ENCODE data around the gene MMP13.
"Not testable (repeated sequence)": the region's sequence is repeated elsewhere in the genome, so short reads cannot be mapped to it uniquely, and the experiment has no call there.

The MMP13 gene

DNA sequence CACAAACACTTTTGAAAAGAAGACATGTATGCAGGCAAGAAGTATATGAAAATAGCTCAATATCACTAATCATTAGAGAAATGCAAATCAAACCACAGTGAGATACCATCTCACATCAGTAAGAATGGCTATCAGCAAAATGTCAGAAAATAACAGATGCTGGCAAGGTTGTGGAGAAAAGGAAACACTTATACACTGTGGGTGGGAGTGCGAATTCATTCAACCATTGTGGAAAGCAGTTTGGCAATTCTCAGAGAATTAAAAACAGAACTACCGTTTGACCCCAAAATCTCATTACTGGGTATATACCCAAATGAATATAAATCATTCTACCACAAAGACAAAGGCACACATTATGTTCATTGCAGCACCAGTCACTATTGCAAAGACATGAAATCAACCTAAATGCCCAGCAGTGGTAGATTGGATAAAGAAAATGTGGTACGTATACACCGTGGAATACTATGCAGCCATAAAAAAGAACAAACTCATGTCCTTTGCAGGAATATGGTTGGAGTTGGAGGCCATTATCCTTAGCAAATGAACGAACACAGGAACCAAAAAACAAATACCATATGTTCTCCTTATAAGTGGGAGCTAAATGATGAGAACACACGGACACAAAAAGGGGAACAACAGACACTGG lies 18.5 kb downstream of the MMP13 start:
- DNase-seq (ENCODE audit: low spot score), result no peak

DNA sequence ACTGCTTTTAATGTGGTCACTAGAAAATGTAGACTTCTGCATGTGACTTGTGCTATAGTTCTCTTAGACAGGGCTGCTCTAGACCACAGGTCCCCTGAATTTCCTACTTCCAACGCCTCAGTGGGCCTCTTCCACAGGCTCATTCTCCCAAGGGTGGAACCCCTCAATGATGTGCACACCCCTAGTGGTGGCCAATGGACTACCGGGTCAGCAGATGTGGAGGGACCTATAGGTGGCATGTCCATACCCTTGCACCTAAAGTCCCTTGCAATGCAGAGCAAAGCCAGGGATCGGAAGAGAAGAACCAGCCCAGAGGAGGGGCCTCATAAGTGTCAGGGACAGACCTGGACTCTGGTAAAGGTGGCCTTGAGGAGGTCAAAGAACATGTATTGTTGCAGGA lies 20.0 kb downstream of the MMP13 start:
- DNase-seq (ENCODE audit: low spot score), result no peak

DNA sequence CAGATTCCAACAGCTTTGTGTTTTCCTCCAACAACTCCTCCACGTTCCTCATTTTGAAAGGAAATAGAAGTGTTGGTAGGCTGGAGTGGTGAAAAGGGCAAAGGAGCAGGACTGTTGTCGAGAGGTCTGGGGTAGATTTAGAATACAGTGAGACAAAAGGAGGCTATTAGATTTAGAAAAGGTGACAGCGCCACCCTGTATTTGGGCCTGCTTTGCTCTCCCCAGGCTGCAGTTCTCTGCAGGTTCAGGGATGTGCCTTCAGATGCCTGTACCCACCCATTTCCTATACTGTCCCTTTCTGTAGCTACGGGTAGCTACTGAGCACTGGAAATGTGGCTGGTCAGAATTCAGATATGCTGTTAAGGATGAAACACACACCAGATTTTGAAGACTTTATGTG lies 20.8 kb downstream of the MMP13 start:
- no peak for DNase-seq (ENCODE audit: low spot score)

DNA sequence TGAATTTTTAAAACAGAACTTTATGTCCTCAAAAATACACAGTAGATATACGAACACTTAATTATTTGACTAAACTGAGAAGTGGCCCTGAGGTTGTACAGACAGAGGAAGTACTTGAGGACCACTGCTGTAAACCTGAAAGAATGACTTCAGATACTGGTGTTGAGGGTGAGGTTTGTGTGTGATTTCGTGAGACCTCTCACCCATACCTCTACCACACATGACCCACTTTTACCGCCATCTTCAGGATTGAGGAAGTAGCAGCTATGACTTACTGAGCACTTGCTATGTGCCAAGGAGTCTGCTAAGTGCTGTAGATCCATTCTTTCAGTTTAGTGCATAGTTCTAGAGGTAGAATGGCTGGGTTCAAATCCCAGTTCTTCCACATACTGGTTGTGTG lies 21.9 kb downstream of the MMP13 start:
- DNase-seq (ENCODE audit: low spot score), result no peak

DNA sequence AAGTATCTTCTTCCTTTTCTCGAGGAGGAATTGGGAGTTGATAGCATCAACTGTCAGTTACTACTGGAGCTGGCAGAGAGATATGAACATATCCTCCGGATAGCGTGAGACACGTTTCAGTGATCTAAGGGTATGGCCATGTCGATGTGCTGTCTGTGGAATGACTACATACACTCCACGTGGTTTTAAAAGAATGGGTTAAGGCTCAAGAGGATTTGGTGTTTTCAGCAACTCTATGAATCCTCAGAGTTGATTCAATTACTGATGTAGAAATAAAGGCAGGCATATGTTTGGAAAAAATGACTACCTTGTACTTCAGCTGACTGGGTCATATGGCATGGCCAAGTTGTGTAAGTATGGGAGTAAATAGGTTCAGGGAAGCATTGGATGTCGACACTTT lies 22.9 kb downstream of the MMP13 start:
- no peak for DNase-seq (ENCODE audit: low spot score)

DNA sequence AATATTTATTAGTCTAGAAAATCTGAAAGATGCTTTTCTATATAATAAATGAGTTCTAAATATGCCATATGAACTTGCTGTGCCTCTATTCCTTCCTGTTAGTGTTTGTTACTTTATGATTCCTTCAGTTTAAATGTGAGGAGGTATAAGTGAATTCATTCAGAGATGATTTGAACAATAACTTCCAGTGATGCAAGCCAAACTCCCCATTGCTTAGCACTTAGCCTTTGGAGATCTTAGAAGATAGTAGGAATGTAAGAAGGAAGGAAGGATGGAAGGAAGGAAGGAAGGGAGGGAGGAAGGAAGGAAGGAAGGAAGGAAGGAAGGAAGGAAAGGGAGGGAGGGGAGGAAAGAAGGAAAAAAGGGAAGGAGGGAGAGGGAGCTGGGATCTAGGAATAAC lies 25.1 kb downstream of the MMP13 start:
- DNase-seq (ENCODE audit: low spot score), result no peak

DNA sequence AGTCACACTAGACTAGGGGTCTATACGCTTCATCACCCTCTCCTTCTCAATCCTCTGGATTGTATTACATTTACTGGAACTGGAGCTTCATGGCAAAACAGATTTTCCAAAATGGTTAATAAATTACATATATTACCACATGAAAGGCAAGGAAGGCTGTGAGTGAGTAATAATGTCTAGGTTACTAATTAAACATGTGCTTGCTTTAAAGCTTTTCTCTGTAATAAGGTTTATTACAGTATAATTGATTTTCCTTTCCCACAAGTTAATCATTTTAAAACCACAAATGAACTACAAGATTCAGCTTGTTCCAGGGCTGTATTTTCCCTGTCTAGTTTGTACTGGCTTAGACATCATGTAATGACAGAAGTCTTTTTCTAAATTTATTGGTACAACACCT lies 25.6 kb downstream of the MMP13 start:
- DNase-seq (ENCODE audit: low spot score), result no peak

DNA sequence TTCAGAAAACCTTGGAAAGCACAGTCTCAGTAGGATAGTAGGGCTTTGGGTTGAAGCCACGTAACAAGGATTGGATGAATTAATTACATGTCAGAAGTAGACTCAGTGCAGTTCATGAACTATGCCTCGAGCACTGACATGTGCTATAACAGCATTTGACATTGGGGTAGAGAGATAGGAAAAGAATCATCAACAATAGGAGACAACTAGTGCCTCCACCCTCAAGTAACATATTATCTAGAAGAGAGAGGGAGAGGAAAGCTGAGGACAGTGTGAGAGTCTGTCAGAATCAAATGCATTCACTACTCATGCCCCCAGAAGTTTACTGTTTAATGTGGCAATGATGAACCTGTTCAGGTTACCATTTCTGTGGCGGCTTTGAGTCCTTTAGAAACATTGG lies 26.4 kb downstream of the MMP13 start:
- DNase-seq (ENCODE audit: low spot score), result no peak

DNA sequence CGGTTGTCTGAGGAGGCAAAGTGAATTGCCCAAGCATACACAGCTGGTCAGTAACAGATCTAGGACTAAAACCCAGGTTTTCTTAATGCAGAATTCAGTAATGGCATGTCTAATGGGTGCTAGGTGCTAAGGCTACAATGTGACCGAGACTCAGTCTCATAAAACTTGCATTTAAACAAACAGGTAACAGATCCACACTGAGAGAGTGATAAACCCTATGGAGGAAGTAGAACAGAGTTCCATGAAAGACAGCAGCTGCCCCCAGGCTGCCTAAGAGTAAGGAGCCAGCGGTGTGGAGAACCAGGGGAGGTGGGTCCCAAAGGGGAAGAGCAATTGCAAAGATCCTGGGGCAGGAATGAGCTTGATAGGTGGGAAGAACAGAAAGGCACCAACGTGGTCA lies 27.3 kb downstream of the MMP13 start:
- no peak for DNase-seq (ENCODE audit: low spot score)

DNA sequence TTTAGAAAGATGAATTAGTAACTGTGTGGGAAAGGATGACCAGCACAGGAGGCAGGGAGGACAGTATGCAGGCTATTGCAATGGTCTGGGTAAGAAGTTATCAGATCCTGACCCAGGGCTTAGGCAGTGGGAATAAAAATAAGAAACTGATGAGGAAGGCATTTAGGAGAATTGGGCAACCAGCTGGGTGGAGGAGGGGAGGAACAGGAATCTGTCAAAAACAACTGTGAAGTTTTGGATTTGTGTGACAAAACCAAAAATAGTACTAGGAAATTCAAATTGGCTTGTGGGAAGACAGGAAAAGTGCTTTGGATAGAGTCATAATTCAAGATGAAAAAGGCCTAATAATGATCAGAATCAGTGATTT lies 27.9 kb downstream of the MMP13 start:
- no peak for DNase-seq (ENCODE audit: low spot score)

DNA sequence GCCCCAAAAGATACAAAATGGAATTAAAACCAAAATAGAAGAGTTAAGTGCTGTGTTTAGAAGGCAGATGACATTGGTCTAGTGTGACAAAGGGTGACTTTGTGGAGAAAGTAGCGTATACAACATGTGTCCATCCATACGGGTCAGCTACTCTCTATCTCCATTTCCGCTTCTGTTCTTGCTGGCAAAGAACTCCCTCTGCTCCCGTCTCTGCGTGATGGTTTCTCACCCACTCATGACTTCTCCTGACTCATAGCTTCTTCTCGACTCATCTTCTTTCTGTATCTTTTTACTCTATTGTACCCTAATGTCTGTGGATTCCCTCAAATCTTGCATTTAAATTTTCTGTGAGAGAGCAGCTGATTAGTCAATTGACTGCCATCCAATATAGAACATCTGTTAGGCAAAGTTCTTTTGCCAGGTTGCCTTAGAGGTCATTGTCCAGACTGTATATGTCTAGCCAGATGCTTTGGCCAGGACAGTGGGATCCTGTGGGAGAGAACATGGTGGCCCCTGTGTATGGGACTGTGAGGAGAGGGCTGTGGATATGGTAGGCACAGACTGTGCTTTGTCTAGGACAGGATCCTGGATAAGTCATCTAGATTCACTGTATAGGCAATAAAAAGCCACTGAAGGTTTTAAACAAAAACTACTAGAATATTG lies 28.4 kb downstream of the MMP13 start:
- no peak for DNase-seq (ENCODE audit: low spot score)

DNA sequence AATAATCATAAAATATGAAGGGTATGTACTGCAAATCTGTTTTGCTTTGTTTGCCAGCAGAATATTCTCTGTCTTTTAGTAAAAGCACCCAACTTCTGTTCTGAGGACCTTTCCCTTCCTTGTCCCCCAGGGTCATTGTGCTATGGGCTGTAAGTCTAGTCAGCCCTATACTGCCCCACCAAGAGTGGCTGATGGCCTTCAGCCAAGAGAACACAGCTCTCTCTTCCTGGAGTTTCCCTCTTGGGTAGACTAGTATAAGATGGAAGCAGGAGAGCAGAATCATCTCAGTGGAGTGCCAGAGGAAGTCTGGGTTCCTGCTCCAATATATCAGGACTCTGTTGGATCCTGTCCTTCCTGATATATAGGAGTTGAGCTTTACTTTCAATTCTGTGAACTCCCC lies 29.0 kb downstream of the MMP13 start:
- no peak for DNase-seq (ENCODE audit: low spot score)

DNA sequence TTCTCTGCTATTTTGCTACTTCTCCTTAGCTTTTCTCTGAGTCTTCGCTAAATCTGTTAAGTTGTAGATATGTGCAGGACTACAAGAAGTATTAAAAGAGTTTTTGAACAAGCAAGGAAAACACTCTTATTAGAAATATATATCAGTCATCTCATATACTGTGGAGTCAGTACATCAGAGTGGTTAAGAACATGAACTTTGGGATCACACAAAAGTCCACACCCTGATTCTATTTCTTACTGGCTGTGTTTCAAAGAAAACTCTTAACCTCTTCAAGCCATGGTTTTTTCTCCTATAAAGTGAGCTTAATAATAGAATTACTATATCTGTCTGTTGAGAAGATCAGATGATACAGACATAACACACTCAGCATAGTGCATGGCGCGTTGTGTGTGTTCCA lies 29.5 kb downstream of the MMP13 start:
- no peak for DNase-seq (ENCODE audit: low spot score)

DNA sequence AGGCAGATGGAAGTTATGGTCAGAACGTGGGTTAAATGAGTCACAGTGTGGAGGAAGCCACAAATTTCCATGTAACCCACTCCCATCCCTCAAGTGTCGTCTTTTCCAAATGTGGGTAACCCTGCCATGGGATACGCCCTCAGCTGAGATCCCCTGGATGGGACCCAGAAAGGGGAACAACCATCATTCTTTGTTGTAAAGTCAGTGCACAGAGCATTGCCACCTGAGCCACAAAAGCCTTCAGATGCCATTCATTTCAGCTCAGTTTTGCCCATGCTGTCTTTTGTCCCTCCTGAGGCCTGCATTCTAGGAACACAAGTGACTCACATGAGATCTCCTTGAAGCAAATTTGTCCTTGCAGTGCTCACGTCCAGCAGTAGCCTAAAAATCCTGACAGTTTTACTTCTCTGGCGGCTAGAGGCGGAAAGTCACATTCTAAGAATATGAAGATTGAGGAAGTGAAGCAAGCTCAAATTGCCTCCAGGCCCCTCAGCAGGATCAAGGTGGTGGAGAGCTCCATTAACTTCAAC lies 30.6 kb downstream of the MMP13 start:
- no peak for DNase-seq (ENCODE audit: low spot score)

DNA sequence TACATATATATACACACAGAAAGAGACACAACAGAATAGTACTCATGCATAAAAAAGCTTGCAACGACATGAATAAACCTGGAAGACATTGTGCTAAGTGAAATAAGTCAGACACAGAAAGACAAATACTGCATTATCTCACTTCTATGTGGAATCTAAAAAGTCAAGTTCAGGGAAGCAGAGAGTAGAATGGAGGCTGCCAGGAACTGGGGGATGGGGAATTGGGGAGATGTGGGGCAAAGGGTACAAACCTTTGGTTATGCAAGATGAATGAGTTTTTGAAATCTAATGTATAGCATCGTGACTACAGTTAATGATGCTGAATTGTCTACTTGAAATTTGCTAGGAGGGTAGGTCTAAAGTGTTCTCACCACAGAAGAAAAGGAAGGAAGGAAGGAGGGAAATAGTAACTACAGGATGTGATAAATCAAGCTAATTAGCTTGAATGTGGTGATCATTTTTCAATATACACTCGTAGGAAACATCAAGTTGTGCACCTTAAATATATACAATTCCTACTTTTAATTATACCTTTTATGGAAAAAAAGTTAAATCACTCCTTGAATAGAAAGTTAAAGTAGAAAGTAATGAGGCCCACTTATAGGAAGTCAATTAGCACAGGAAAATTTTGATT lies 33.8 kb downstream of the MMP13 start:
- DNase-seq (ENCODE audit: low spot score), result no peak

DNA sequence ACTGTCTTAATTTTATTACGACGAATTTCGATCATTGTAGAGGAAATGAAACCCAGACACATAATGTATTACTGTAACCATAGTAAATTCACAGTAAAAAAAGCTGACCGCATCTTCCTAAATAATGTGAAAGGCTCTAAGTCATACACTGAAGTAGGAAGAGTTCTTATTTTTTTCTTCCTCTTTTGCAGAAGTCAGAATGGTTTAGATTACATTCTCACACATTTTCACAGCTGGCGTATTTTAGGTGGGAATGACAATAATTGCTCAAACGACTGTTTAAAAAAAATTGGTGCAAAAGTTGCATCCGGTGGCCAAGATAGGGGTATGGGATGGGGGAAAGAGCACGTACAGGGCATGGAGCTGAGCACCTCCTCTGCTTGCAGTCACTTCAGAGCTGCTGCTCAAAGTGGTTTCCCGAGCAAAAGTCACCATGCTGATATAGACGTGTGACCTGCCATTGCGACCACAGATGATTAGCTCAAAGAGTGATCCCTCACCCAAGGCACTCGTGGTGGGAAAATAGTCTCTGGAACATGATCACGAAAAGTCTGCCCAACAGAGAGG lies 35.3 kb downstream of the MMP13 start:
- DNase-seq (ENCODE audit: low spot score), result no peak

DNA sequence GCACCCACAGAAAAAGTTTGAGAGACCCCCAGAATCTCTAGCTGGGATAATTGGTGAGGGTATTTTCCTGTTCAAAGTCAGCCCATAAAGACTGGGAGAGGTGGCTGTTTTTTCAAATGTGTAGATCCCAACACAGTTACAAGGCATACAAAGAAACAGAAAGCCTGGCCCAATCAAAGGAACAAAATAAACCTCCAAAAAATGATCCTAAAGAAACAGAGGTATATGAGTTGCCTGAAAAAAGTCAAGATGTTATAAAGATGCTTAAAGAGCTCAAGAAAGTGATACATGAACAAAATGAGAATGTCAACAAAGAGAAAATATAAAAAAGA lies 40.5 kb downstream of the MMP13 start:
- DNase-seq (ENCODE audit: low spot score), result no peak

DNA sequence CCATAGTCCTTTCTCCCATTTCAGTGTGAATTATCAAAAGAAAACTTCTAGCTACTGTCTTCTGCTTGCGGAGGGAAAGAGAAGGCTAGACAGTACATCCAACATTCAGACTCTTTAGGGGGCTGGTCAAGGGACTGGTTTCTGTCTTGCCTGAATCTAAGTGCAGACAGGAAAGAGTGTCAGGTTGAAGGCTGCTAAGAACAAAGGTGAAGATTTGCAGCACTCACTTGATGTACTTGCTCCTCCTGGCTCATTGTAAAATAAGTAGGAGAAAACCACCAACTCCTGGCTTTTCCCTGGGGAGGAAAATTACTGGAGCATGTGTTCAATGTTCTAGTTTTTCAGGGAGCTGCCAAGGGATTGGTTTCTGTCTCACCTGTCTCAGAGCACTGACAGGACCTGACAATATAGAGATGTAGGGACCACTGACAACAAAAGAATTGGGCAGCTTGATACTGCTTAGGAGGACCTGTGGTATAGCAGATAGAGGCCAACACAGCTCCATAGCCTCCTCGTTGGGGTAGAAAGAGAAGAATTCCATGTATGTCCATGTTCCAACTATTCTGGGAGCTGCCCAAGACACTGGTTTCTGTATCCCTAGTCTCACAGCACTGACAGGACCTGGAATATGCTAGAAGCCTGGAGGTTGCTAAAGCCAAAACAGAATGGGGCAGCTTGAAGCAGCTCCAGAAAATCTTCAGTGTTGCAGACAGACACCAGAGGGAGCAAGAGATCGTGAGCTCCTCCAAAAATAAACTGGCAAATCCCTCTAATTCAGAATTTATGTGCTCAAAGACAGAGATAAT lies 41.1 kb downstream of the MMP13 start:
- DNase-seq (ENCODE audit: low spot score), result no peak

DNA sequence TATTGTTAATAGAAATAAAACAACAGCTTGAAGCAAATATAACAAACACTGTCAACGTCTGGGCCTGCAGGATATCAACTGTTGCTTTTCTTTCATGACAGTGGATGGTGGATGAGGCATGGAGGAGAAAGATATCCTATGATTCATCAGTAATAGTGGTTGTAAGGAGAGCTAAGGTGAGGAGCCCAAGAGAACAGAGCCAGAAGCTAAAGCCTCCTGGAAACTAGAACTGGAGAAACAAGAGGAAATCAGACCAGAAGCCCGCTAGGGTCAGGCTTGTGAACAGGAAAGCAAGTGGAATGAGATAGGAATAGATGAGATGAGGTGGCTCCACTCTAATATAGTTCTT lies 43.1 kb downstream of the MMP13 start:
- DNase-seq (ENCODE audit: low spot score), result no peak

DNA sequence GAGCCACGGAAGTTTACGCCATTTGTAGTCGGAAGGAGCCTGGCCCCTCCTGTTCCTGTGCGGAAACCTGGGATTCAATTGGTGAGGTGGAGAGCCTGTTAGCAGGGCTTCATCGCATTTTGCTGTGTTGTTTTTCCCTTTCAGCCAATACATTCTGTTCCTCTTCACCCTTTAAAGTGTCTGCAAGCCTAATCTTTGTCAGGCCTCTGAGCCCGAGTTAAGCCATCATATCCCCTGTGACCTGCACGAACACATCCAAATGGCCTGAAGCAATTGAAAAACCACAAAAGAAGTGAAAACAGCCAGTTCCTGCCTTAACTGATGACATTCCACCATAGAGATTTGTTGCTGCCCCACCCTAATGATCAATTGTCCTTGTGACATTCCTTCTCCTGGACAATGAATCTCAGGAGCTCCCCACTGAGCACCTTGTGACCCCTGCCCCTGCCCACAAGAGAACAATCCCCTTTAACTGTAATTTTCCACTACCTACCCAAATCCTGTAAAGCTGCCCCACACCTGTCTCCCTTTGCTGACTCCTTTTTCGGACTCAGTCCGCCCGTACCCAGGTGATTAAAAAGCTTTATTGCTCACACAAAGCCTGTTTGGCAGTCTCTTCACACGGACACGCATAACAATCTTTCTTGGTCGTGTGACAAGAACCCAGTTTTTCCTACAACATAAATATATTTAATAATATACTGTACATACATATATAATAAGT lies 43.6 kb downstream of the MMP13 start:
- no peak for DNase-seq (ENCODE audit: low spot score)

DNA sequence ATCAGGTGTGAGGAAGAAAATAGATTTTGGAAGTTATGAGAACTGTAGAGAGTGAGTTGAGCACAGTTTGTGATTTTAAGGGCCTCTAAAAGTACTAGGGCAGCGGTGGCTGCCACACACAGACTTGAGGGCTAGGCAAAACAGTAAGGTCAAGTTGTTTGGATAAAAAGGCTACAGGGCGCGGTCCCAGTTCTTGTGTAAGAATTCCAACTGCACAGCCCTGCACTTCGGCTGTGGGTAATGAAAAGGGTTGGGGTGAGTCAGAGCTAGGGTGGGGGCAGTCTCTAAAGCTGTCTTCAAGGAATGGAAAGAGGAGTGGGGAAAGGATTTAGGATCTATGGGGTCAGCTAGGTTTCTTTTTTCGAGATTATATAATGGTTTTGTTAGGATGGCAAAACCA lies 49.7 kb downstream of the MMP13 start:
- not testable (repeated sequence) for DNase-seq (ENCODE audit: low spot score)

DNA sequence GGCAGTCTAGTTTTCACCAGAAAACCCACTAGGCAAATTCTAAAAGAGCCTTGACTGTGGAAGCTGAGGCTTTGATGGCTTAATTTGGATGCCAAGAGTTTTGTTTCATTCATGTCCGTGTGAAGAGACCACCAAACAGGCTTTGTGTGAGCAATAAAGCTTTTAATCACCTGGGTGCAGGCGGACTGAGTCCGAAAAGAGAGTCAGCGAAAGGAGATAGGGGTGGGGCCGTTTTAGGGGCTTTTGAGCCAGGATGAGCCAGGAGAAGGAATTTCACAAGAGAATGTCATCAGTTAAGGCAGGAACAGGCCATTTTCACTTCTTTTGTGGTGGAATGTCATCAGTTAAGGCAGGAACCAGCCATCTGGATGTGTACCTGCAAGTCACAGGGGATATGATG lies 51.6 kb downstream of the MMP13 start:
- not testable (repeated sequence) for DNase-seq (ENCODE audit: low spot score)

All from SK-N-DZ (cell line).